ENCODE results near the gene NFYC. TPM values are rescaled to one million over a fixed set of nuclear protein-coding genes. Genes with fewer than 3 reads are reported as not detected.
A peak's percentile ranks its signal among the peaks of the same experiment; 100 is the strongest.

The NFYC gene
- total RNA-seq, 1 donor from 2014 or later: 62.2 TPM

GRCh38 chr1:40810927-40811326 is 119.4 kb downstream of the NFYC start:
- peaks cover 35% of the 10 kb centered on the region for H3K4me1 ChIP-seq
- no peak overlapping the region for H3K27ac ChIP-seq (replicated peaks)
- H3K36me3 ChIP-seq: no peaks in the 10 kb centered on the region
- no peak for TF ChIP-seq CTCF (IDR thresholded peaks at IDR 0.05; ENCODE audit: borderline replicate concordance)
- no peak overlapping the region for H3K4me3 ChIP-seq
- DNase-seq: no peak
- H3K9me3 ChIP-seq (replicated peaks): no peaks in the 10 kb centered on the region
- intact Hi-C loops (cut with micrococcal nuclease): no loop called here
- no peaks in the 10 kb centered on the region for H3K27me3 ChIP-seq (ENCODE audit: low read depth)

GRCh38 chr1:40815420-40815819 is 123.9 kb downstream of the NFYC start:
- Histone ChIP-seq H3K4me3 (no peak overlapping the region), H3K27me3 (ENCODE audit: low read depth) (peaks cover 21% of the 10 kb centered on the region), H3K27ac (replicated peaks) (no peak overlapping the region), H3K36me3 (no peaks in the 10 kb centered on the region), H3K4me1 (peaks cover 10% of the 10 kb centered on the region), H3K9me3 (replicated peaks) (no peaks in the 10 kb centered on the region)
- intact Hi-C loops (cut with micrococcal nuclease): no loop called here
- no peak for TF ChIP-seq CTCF (IDR thresholded peaks at IDR 0.05; ENCODE audit: borderline replicate concordance)
- DNase-seq: no peak

GRCh38 chr1:40817791-40818263 is 126.3 kb downstream of the NFYC start:
- H3K9me3 ChIP-seq (replicated peaks): no peaks in the 10 kb centered on the region
- DNase-seq: no peak
- no peak for TF ChIP-seq CTCF (IDR thresholded peaks at IDR 0.05; ENCODE audit: borderline replicate concordance)
- peaks cover 21% of the 10 kb centered on the region for H3K27me3 ChIP-seq (ENCODE audit: low read depth)
- intact Hi-C loops (cut with micrococcal nuclease): no loop called here
- peak overlapping the region; percentile 62 for H3K4me3 ChIP-seq
- no peak overlapping the region for H3K27ac ChIP-seq (replicated peaks)
- no peaks in the 10 kb centered on the region for H3K36me3 ChIP-seq
- H3K4me1 ChIP-seq: peaks cover 10% of the 10 kb centered on the region

GRCh38 chr1:40818264-40818961 is 126.9 kb downstream of the NFYC start:
- Histone ChIP-seq H3K4me1 (peaks cover 10% of the 10 kb centered on the region), H3K27ac (replicated peaks) (no peak overlapping the region), H3K4me3 (peak overlapping the region; percentile 62), H3K27me3 (ENCODE audit: low read depth) (peaks cover 21% of the 10 kb centered on the region), H3K9me3 (replicated peaks) (no peaks in the 10 kb centered on the region), H3K36me3 (no peaks in the 10 kb centered on the region)
- TF ChIP-seq CTCF (IDR thresholded peaks at IDR 0.05; ENCODE audit: borderline replicate concordance): no peak
- DNase-seq: peak; percentile 59
- intact Hi-C loops (cut with micrococcal nuclease): no loop called here

- peak overlapping the region; percentile 62 for H3K4me3 ChIP-seq
- TF ChIP-seq CTCF (IDR thresholded peaks at IDR 0.05; ENCODE audit: borderline replicate concordance): no peak
- DNase-seq: no peak
- H3K4me1 ChIP-seq: peaks cover 10% of the 10 kb centered on the region
- intact Hi-C loops (cut with micrococcal nuclease): no loop called here
- H3K27me3 ChIP-seq (ENCODE audit: low read depth): peaks cover 21% of the 10 kb centered on the region
- H3K27ac ChIP-seq (replicated peaks): no peak overlapping the region
- H3K36me3 ChIP-seq: no peaks in the 10 kb centered on the region
- H3K9me3 ChIP-seq (replicated peaks): no peaks in the 10 kb centered on the region
Observed at GRCh38 chr1:40819101-40819500, 127.6 kb downstream of the NFYC start.

Data from left ventricle myocardium inferior (tissue), 1 donor.